ENCODE results near the gene ZNF416.

The ZNF416 gene

DNA sequence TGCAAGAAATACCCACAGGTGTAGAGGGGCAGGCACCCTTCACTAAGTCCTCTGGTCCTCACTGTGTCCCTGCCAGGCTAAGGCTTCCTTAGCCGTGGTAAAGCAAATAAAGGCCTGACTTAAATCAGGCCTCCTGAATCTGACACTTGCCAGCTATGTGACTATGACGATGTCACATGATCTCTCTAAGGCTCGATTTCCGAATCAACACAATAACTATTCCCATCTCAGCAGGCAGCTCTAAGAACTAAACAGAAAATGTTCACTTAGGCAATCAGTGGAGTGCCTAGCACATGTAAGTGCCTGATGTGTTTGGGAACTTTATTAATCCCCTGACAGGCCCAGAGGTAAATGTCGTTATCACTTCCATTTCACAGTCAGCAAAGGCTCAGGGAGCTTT is 21.1 kb downstream of the ZNF416 start:
- Histone ChIP-seq H3F3A (ENCODE audit: low read depth) (no peaks in the 10 kb centered on the region), H3K4me1 (ENCODE audit: insufficient read depth, low read length, poor library complexity, severe bottlenecking) (peaks cover 14% of the 10 kb centered on the region), H3K9ac (ENCODE audit: low read depth, low read length, poor library complexity, severe bottlenecking) (peak overlapping the region; percentile 82), H3K9me2 (replicated peaks; ENCODE audit: low read depth, low read length) (no peaks in the 10 kb centered on the region), H4K20me1 (ENCODE audit: insufficient read depth, low read length, poor library complexity, severe bottlenecking) (peaks cover 17% of the 10 kb centered on the region), H3K79me2 (ENCODE audit: insufficient read depth, low read length) (peaks cover 29% of the 10 kb centered on the region), H3K9me3 (ENCODE audit: insufficient read depth, low read depth, low read length) (peaks cover 3% of the 10 kb centered on the region; the same call in 1 of the 2 replicates), H2AFZ (ENCODE audit: low read length) (no peak overlapping the region), H3K27me3 (ENCODE audit: insufficient read depth, low read length, poor library complexity, severe bottlenecking) (no peaks in the 10 kb centered on the region), H3K4me3 (ENCODE audit: low read length, poor library complexity, severe bottlenecking) (peak overlapping the region; percentile 79), H3K36me3 (ENCODE audit: insufficient read depth, low read length) (peaks cover 20% of the 10 kb centered on the region; the same call in 1 of the 2 replicates), H3K4me2 (ENCODE audit: low read depth, low read length, poor library complexity, severe bottlenecking) (peak overlapping the region; percentile 85)
- TF ChIP-seq, protein P1, sequence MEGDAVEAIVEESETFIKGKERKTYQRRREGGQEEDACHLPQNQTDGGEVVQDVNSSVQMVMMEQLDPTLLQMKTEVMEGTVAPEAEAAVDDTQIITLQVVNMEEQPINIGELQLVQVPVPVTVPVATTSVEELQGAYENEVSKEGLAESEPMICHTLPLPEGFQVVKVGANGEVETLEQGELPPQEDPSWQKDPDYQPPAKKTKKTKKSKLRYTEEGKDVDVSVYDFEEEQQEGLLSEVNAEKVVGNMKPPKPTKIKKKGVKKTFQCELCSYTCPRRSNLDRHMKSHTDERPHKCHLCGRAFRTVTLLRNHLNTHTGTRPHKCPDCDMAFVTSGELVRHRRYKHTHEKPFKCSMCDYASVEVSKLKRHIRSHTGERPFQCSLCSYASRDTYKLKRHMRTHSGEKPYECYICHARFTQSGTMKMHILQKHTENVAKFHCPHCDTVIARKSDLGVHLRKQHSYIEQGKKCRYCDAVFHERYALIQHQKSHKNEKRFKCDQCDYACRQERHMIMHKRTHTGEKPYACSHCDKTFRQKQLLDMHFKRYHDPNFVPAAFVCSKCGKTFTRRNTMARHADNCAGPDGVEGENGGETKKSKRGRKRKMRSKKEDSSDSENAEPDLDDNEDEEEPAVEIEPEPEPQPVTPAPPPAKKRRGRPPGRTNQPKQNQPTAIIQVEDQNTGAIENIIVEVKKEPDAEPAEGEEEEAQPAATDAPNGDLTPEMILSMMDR (conservative IDR thresholded peaks at IDR 0.05; ENCODE audit: low read length): no peak
- no peak for TF ChIP-seq EZH2phosphoT487 (IDR thresholded peaks at IDR 0.05; ENCODE audit: borderline replicate concordance)

- Histone ChIP-seq H3F3A (ENCODE audit: low read depth) (no peaks in the 10 kb centered on the region), H3K27me3 (ENCODE audit: insufficient read depth, low read length, poor library complexity, severe bottlenecking) (no peaks in the 10 kb centered on the region), H2AFZ (ENCODE audit: low read length) (no peak overlapping the region), H3K4me1 (ENCODE audit: insufficient read depth, low read length, poor library complexity, severe bottlenecking) (no peaks in the 10 kb centered on the region), H3K4me3 (ENCODE audit: low read length, poor library complexity, severe bottlenecking) (no peak overlapping the region), H3K4me2 (ENCODE audit: low read depth, low read length, poor library complexity, severe bottlenecking) (no peak overlapping the region), H4K20me1 (ENCODE audit: insufficient read depth, low read length, poor library complexity, severe bottlenecking) (peaks cover 3% of the 10 kb centered on the region), H3K9me2 (replicated peaks; ENCODE audit: low read depth, low read length) (no peaks in the 10 kb centered on the region), H3K36me3 (ENCODE audit: insufficient read depth, low read length) (peaks cover 63% of the 10 kb centered on the region), H3K9ac (ENCODE audit: low read depth, low read length, poor library complexity, severe bottlenecking) (no peak overlapping the region), H3K9me3 (ENCODE audit: insufficient read depth, low read depth, low read length) (peaks cover 13% of the 10 kb centered on the region; the same call in 1 of the 2 replicates), H3K79me2 (ENCODE audit: insufficient read depth, low read length) (peaks cover 9% of the 10 kb centered on the region; the same call in 1 of the 2 replicates)
- TF ChIP-seq EZH2phosphoT487 (IDR thresholded peaks at IDR 0.05; ENCODE audit: borderline replicate concordance): no peak
- TF ChIP-seq, protein P1 (conservative IDR thresholded peaks at IDR 0.05; ENCODE audit: low read length): no peak
These were observed 26.3 kb downstream of the ZNF416 start for GRCh38 chr19:57552432-57552831.

GRCh38 chr19:57546513-57546912 is 32.2 kb downstream of the ZNF416 start:
- Histone ChIP-seq H3K79me2 (ENCODE audit: insufficient read depth, low read length) (no peaks in the 10 kb centered on the region), H4K20me1 (ENCODE audit: insufficient read depth, low read length, poor library complexity, severe bottlenecking) (no peaks in the 10 kb centered on the region), H3K4me2 (ENCODE audit: low read depth, low read length, poor library complexity, severe bottlenecking) (no peak overlapping the region), H3F3A (ENCODE audit: low read depth) (no peaks in the 10 kb centered on the region), H3K9me2 (replicated peaks; ENCODE audit: low read depth, low read length) (no peaks in the 10 kb centered on the region), H3K27me3 (ENCODE audit: insufficient read depth, low read length, poor library complexity, severe bottlenecking) (no peaks in the 10 kb centered on the region), H3K4me1 (ENCODE audit: insufficient read depth, low read length, poor library complexity, severe bottlenecking) (no peaks in the 10 kb centered on the region), H3K9me3 (ENCODE audit: insufficient read depth, low read depth, low read length) (peaks cover 45% of the 10 kb centered on the region; the same call in 1 of the 2 replicates), H3K4me3 (ENCODE audit: low read length, poor library complexity, severe bottlenecking) (no peak overlapping the region), H3K36me3 (ENCODE audit: insufficient read depth, low read length) (peaks cover 88% of the 10 kb centered on the region), H3K9ac (ENCODE audit: low read depth, low read length, poor library complexity, severe bottlenecking) (no peak overlapping the region), H2AFZ (ENCODE audit: low read length) (no peak overlapping the region)
- no peak for TF ChIP-seq EZH2phosphoT487 (IDR thresholded peaks at IDR 0.05; ENCODE audit: borderline replicate concordance)
- TF ChIP-seq, protein P1 (conservative IDR thresholded peaks at IDR 0.05; ENCODE audit: low read length): no peak
